GM23338 (cell line): ENCODE data around the gene SIL1. TPM values are rescaled to one million over a fixed set of nuclear protein-coding genes. Genes with fewer than 3 reads are reported as not detected.

ENCODE experiments used
- ATAC-seq: fragments of 200-7000 bp; cut with Tn5 transposase; 3 replicates; pipeline ENCODE4 v1.9.1; 2020
- DNase-seq: peaks from one replicate; pipeline ENCODE4 v3.0.0-alpha.2; 2015; ENCODE audit warnings: low spot score
- H2AFZ ChIP-seq: fragments of 200-600 bp; sonication (generic); 2 replicates; pipeline ENCODE4 v1.8.0; 2016; ENCODE audit warnings: antibody characterized with exemption, mild to moderate bottlenecking, moderate library complexity
- H3F3A ChIP-seq: fragments of 200-600 bp; sonication (generic); replicated peaks from 2 replicates; pipeline ENCODE4 v1.8.0; 2017; ENCODE audit warnings: antibody characterized with exemption, mixed run types, low read depth
- H3K27ac ChIP-seq: fragments of 200-600 bp; sonication (generic); 2 replicates; pipeline ENCODE4 v1.6.1; 2016; ENCODE audit warnings: low read depth
- H3K27me3 ChIP-seq: fragments of 200-600 bp; sonication (generic); 2 replicates; pipeline ENCODE4 v1.8.0; 2016; ENCODE audit warnings: mild to moderate bottlenecking, mixed run types, moderate library complexity; ENCODE audit not compliant: insufficient read depth
- H3K36me3 ChIP-seq: fragments of 200-600 bp; sonication (generic); 2 replicates; pipeline ENCODE4 v1.8.0; 2016; ENCODE audit warnings: mild to moderate bottlenecking; ENCODE audit not compliant: insufficient read depth
- H3K4me1 ChIP-seq: fragments of 200-600 bp; sonication (generic); 2 replicates; pipeline ENCODE4 v1.8.0; 2016; ENCODE audit warnings: mild to moderate bottlenecking, moderate library complexity; ENCODE audit not compliant: insufficient read depth
- H3K4me2 ChIP-seq: fragments of 200-600 bp; sonication (generic); 2 replicates; pipeline ENCODE4 v1.7.1; 2017; ENCODE audit warnings: mixed run types
- H3K4me3 ChIP-seq: fragments of 200-600 bp; sonication (generic); 2 replicates; pipeline ENCODE4 v1.6.1; 2016; ENCODE audit warnings: mixed run types
- H3K79me2 ChIP-seq: fragments of 200-600 bp; sonication (generic); replicated peaks from 2 replicates; pipeline ENCODE4 v1.8.0; 2017; ENCODE audit warnings: mild to moderate bottlenecking; ENCODE audit not compliant: insufficient read depth
- H3K9me2 ChIP-seq: fragments of 200-600 bp; sonication (generic); 2 replicates; pipeline ENCODE4 v1.8.0; 2017; ENCODE audit not compliant: insufficient read depth
- H4K20me1 ChIP-seq: fragments of 200-600 bp; sonication (generic); replicated peaks from 2 replicates; pipeline ENCODE4 v1.8.0; 2017; ENCODE audit warnings: mild to moderate bottlenecking; ENCODE audit not compliant: insufficient read depth
- H3K27ac Mint-ChIP-seq: 2 replicates; pipeline ENCODE4 v1.8.0; 2020; ENCODE audit warnings: inconsistent platforms, mild to moderate bottlenecking, moderate library complexity, mixed read lengths
- H3K27me3 Mint-ChIP-seq: 3 replicates; pipeline ENCODE4 v1.8.0; 2022; ENCODE audit warnings: low read depth, mild to moderate bottlenecking, moderate library complexity, mixed read lengths, inconsistent platforms; ENCODE audit not compliant: insufficient read depth, poor library complexity
- H3K36me3 Mint-ChIP-seq: 3 replicates; pipeline ENCODE4 v1.8.0; 2021; ENCODE audit warnings: low read depth, mild to moderate bottlenecking, inconsistent platforms, moderate library complexity, mixed read lengths
- H3K4me1 Mint-ChIP-seq: 3 replicates; pipeline ENCODE4 v1.8.0; 2020; ENCODE audit warnings: mild to moderate bottlenecking, inconsistent platforms, mixed read lengths
- H3K4me3 Mint-ChIP-seq: 3 replicates; pipeline ENCODE4 v1.8.0; 2021; ENCODE audit warnings: moderate library complexity, mild to moderate bottlenecking, inconsistent platforms, mixed read lengths
- H3K9me3 Mint-ChIP-seq: 3 replicates; pipeline ENCODE4 v1.8.0; 2020; ENCODE audit warnings: moderate library complexity, mild to moderate bottlenecking, inconsistent platforms, mixed read lengths
- EZH2 ChIP-seq: fragments of 200-600 bp; sonication (generic); IDR thresholded peaks from one replicate; pipeline ENCODE4 v1.8.0; 2017; ENCODE audit warnings: antibody characterized with exemption, mild to moderate bottlenecking, low read depth; ENCODE audit not compliant: unreplicated experiment
- EZH2phosphoT487 ChIP-seq: fragments of 200-600 bp; sonication (generic); IDR thresholded peaks from one replicate; pipeline ENCODE4 v1.8.1; 2018; ENCODE audit warnings: antibody characterized with exemption; ENCODE audit not compliant: unreplicated experiment
- JUNB ChIP-seq: IDR thresholded peaks from one replicate; pipeline ENCODE4 v1.6.1; 2016; ENCODE audit warnings: antibody characterized with exemption; ENCODE audit not compliant: unreplicated experiment
- NANOG ChIP-seq: IDR thresholded peaks from 2 replicates; pipeline ENCODE4 v1.6.1; 2016; ENCODE audit warnings: antibody characterized with exemption, borderline replicate concordance
- POLR2AphosphoS5 ChIP-seq: IDR thresholded peaks from 2 replicates; pipeline ENCODE4 v1.6.1; 2016; ENCODE audit warnings: antibody characterized with exemption, low read depth
- STAT1 ChIP-seq: IDR thresholded peaks from one replicate; pipeline ENCODE4 v1.6.1; 2016; ENCODE audit warnings: antibody characterized with exemption; ENCODE audit not compliant: unreplicated experiment
- ZNF331 ChIP-seq: fragments of 250-450 bp; sonication (Bioruptor Pico); IDR thresholded peaks from 2 replicates; pipeline ENCODE4 v1.5.0; 2020; ENCODE audit warnings: low read depth, mild to moderate bottlenecking, moderate library complexity
- polyA plus RNA-seq: library from polyadenylated mRNA; unstranded; fragments of >200 nt; fragmentation: Nextera tagmentation; extraction: Ambion mirVana; gene quantifications from 2 replicates; pipeline ENCODE4 v1.2.1, GENCODE V29; 2016
- total RNA-seq: library from RNA; depleted of rRNA; stranded (reverse); fragments of >200 nt; shearing (Covaris generic); gene quantifications from 2 replicates; pipeline ENCODE4 v1.2.3, GENCODE V29; 2014
- TF ChIP-seq, protein P1 (sequence below): IDR thresholded peaks from 2 replicates; pipeline ENCODE4 v1.6.1; 2016; ENCODE audit warnings: antibody characterized with exemption

Gene SIL1
- total and polyA plus RNA-seq, 2 experiments from 2014 or later: 5.5 to 5.9 TPM

DNA sequence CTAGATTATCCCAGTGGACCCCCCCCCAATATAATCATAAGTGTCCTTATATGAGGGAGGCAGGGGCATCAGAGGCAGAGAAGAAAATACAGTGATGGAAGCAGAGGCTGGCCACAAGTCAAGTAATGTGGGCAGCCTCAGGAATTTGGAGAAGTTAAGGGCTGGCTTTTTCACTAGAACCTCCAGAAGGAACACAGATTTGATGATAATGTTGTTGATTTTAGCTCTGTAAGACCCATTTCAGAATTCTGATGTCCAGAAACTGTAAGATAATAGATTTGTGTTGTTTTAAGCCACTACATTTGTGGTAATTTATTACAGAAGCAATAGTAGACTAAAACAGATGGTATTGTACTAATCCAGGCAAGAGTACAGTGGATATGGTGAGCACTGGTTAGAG, 286.7 kb downstream of the SIL1 start:
- no peaks in the 10 kb centered on the region; the same call in 1 of the 2 replicates for H3K79me2 ChIP-seq
- no peak overlapping the region for H3K27ac Mint-ChIP-seq
- TF ChIP-seq EZH2phosphoT487 (no peak), POLR2AphosphoS5 (no peak), EZH2 (no peak), JUNB (no peak), ZNF331 (CRISPR knock-in tag) (no peak), NANOG (no peak)
- TF ChIP-seq, protein P1, sequence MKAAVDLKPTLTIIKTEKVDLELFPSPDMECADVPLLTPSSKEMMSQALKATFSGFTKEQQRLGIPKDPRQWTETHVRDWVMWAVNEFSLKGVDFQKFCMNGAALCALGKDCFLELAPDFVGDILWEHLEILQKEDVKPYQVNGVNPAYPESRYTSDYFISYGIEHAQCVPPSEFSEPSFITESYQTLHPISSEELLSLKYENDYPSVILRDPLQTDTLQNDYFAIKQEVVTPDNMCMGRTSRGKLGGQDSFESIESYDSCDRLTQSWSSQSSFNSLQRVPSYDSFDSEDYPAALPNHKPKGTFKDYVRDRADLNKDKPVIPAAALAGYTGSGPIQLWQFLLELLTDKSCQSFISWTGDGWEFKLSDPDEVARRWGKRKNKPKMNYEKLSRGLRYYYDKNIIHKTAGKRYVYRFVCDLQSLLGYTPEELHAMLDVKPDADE: no peak

DNA sequence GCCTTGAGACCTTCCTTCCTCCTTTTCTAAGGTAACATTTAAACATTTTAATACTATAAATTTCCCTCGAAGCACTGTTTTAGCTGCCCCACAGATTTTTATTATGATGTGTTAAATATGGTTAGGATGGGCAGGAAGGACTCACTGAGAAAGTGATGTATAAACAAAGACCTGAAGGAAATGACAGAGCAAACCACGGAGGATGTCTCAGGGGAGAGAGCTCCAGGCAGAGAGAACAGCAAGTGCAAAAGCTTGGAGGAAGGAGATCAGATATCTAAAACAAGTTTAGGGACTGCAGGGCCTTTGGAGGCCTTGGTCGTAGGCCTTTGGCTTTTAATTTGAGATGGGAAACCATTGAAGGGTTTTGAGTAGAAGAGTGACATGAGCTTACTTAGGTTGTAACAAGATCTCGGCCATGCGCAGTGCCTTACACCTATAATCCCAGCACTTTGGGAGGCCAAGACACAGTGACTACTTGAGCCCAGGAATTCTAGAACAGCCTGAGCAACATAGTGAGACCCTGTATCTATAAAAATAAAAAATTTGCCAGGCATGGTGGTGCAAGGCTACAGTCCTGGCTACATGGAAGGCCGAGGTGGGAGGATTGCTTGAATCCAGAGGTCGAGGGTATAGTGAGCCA, 287.5 kb downstream of the SIL1 start:
- no peaks in the 10 kb centered on the region for H3K9me2 ChIP-seq
- peaks cover 6% of the 10 kb centered on the region for H3K27me3 Mint-ChIP-seq
- peaks cover 3% of the 10 kb centered on the region for H3K4me1 Mint-ChIP-seq
- H3K4me3 Mint-ChIP-seq: no peak overlapping the region
- peaks cover 26% of the 10 kb centered on the region; the same call in 2 of the 3 replicates for H3K36me3 Mint-ChIP-seq
- no peak overlapping the region for H3K4me2 ChIP-seq
- H3K27ac Mint-ChIP-seq: no peak overlapping the region
- peaks cover 5% of the 10 kb centered on the region; the same call in 1 of the 2 replicates for H4K20me1 ChIP-seq
- no peaks in the 10 kb centered on the region for H3F3A ChIP-seq
- peaks cover 6% of the 10 kb centered on the region; the same call in 1 of the 2 replicates for H3K36me3 ChIP-seq
- 0 out of 2 replicates have a peak overlapping the region, but pooled peaks have one; percentile 21 for H3K27ac ChIP-seq
- H3K27me3 ChIP-seq: no peaks in the 10 kb centered on the region
- no peaks in the 10 kb centered on the region for H3K4me1 ChIP-seq
- H3K79me2 ChIP-seq: no peaks in the 10 kb centered on the region; the same call in 1 of the 2 replicates
- no peaks in the 10 kb centered on the region for H3K9me3 Mint-ChIP-seq
- no peak overlapping the region for H3K4me3 ChIP-seq
- ATAC-seq: no peak
- no peak overlapping the region for H2AFZ ChIP-seq
- DNase-seq: no peak
- no peak for TF ChIP-seq NANOG
- TF ChIP-seq STAT1: no peak
- TF ChIP-seq, protein P1: no peak
- TF ChIP-seq ZNF331 (CRISPR knock-in tag): no peak

More for the DNA sequence above, 286.7 kb downstream of the SIL1 start:
- no peaks in the 10 kb centered on the region for H3F3A ChIP-seq
- Mint-ChIP-seq H3K4me3 (no peak overlapping the region), H3K4me1 (peaks cover 3% of the 10 kb centered on the region), H3K27me3 (peaks cover 6% of the 10 kb centered on the region), H3K36me3 (peaks cover 24% of the 10 kb centered on the region; the same call in 2 of the 3 replicates), H3K9me3 (no peaks in the 10 kb centered on the region)
- no peaks in the 10 kb centered on the region for H3K36me3 ChIP-seq
- H3K9me2 ChIP-seq: no peaks in the 10 kb centered on the region
- H3K4me1 ChIP-seq: no peaks in the 10 kb centered on the region
- no peak overlapping the region; the same call in 1 of the 2 replicates for H3K27ac ChIP-seq
- H3K4me3 ChIP-seq: no peak overlapping the region
- ATAC-seq: no peak
- no peak overlapping the region for H2AFZ ChIP-seq
- H4K20me1 ChIP-seq: peaks cover 5% of the 10 kb centered on the region; the same call in 1 of the 2 replicates
- H3K27me3 ChIP-seq: no peaks in the 10 kb centered on the region
- DNase-seq: no peak
- H3K4me2 ChIP-seq: no peak overlapping the region
